K562 (cell line): ENCODE measurements around the gene LCNL1. TPM values are rescaled to one million over a fixed set of nuclear protein-coding genes. Genes with fewer than 3 reads are reported as not detected.

ENCODE experiments used
- ATAC-seq: fragments of 200-7000 bp; cut with Tn5 transposase; 3 replicates; pipeline ENCODE4 v1.9.1; 2020; ENCODE audit warnings: moderate library complexity
- BruUV-seq: library from RNA; stranded (reverse); fragments of 400-500 nt; replicated peaks from 2 replicates; lab custom pipeline; 2021; lab: Mats Ljungman, UMichigan
- CTCF ChIA-PET: fragments of 300-600 bp; formaldehyde crosslinking; extraction: SDS; loops from one replicate; lab custom pipeline; 2021; ENCODE audit warnings: low intra/inter-chr PET ratio; lab: Yijun Ruan, JAX
- POLR2A ChIA-PET: fragments of 300-600, 350-650 bp; sonication (Branson Sonifier 250); formaldehyde crosslinking; extraction: SDS; loops from one replicate; lab custom pipeline; 2021; ENCODE audit warnings: antibody characterized with exemption, inconsistent platforms; lab: Yijun Ruan, JAX
- DNase-seq, 4 experiments: peaks; one replicate each; pipeline versions ENCODE4 v3.0.0 to v3.0.0-alpha.2; 2011 to 2018; ENCODE audit warnings: low spot score in 3 of 4, mixed read lengths in 3 of 4; ENCODE audit errors: extremely low read depth in 1 of 4
- FAIRE-seq: peaks from 2 replicates; lab custom pipeline; 2011; peaks lifted over from hg19 to GRCh38; lab: Jason Lieb, UNC
- H2AFZ ChIP-seq: 2 replicates; pipeline ENCODE4 v1.6.0; 2011; ENCODE audit warnings: low read depth, low read length, control low read depth, inconsistent platforms
- H3K27ac ChIP-seq: fragments of 200-600 bp; 3 replicates; pipeline ENCODE4 v1.8.0; 2011; ENCODE audit warnings: low read depth, mild to moderate bottlenecking, control low read depth, inconsistent platforms, low read length, moderate library complexity, mixed read lengths; ENCODE audit errors: extremely low read depth
- H3K27me3 ChIP-seq, 2 experiments: fragments of 300-600 bp in 1 of 2; 2 replicates in 1 of 2; 3 replicates in 1 of 2; pipeline versions ENCODE4 v1.6.0 to v1.8.0; 2011; ENCODE audit warnings: inconsistent platforms in 2 of 2, low read length in 2 of 2, mild to moderate bottlenecking in 1 of 2, mixed read lengths in 1 of 2, moderate library complexity in 1 of 2; ENCODE audit not compliant: control insufficient read depth in 2 of 2, insufficient read depth in 2 of 2
- H3K36me3 ChIP-seq: fragments of 300-600 bp; 3 replicates; pipeline ENCODE4 v1.8.0; 2011; ENCODE audit warnings: mild to moderate bottlenecking, low read length, inconsistent platforms; ENCODE audit not compliant: control insufficient read depth, insufficient read depth
- H3K4me1 ChIP-seq, 2 experiments: fragments of 200-600 bp in 1 of 2; replicated peaks in 1 of 2; 2 replicates in 1 of 2; 3 replicates in 1 of 2; pipeline versions ENCODE4 v1.5.1 to v1.8.0; 2011; ENCODE audit warnings: inconsistent platforms in 2 of 2, low read length in 2 of 2, mild to moderate bottlenecking in 1 of 2, mixed read lengths in 1 of 2, moderate library complexity in 1 of 2; ENCODE audit not compliant: control insufficient read depth in 2 of 2, insufficient read depth in 2 of 2
- H3K4me2 ChIP-seq: 2 replicates; pipeline ENCODE4 v1.6.1; 2011; ENCODE audit warnings: low read length, control low read depth, inconsistent platforms, mixed read lengths; ENCODE audit not compliant: insufficient read depth
- H3K4me3 ChIP-seq: fragments of 200-600 bp; sonication (generic), shearing (Covaris generic); 2 replicates; pipeline ENCODE4 v1.5.1; 2016; ENCODE audit warnings: control low read depth, inconsistent platforms
- H3K79me2 ChIP-seq: fragments of 200-600 bp; 3 replicates; pipeline ENCODE4 v1.8.0; 2011; ENCODE audit warnings: low read length, inconsistent platforms; ENCODE audit not compliant: control insufficient read depth, insufficient read depth
- H3K9ac ChIP-seq, 2 experiments: 2 replicates each; pipeline versions ENCODE4 v1.6.0 to v1.6.1; 2011; ENCODE audit warnings: low read depth in 2 of 2, low read length in 2 of 2, control low read depth in 1 of 2, inconsistent platforms in 1 of 2, mild to moderate bottlenecking in 1 of 2, mixed read lengths in 1 of 2; ENCODE audit not compliant: insufficient read depth in 1 of 2
- H3K9me1 ChIP-seq: one replicate; pipeline ENCODE4 v1.6.0; 2011; ENCODE audit warnings: inconsistent platforms, mild to moderate bottlenecking, low read length, moderate library complexity; ENCODE audit not compliant: control insufficient read depth, insufficient read depth
- H3K9me3 ChIP-seq: replicated peaks from 2 replicates; pipeline ENCODE4 v1.5.1; 2011; ENCODE audit warnings: low read depth, low read length, inconsistent platforms; ENCODE audit not compliant: control insufficient read depth, insufficient read depth
- H4K20me1 ChIP-seq: replicated peaks from 2 replicates; pipeline ENCODE4 v1.6.1; 2011; ENCODE audit warnings: low read length, inconsistent platforms, mixed read lengths; ENCODE audit not compliant: control insufficient read depth, insufficient read depth
- BRD4 ChIP-seq: fragments of 200-600 bp; sonication (generic); IDR thresholded peaks from 2 replicates; pipeline ENCODE4 v1.6.1; 2017; ENCODE audit warnings: inconsistent platforms
- CUX1 ChIP-seq: fragments of 200-800 bp; sonication (Bioruptor generic); IDR thresholded peaks from 2 replicates; pipeline ENCODE4 v1.6.1; 2016; ENCODE audit warnings: missing genetic modification characterization, missing compliant biosample characterization
- EGR1 ChIP-seq: fragments of 450-650 bp; conservative IDR thresholded peaks from 2 replicates; pipeline ENCODE4 v1.6.1; 2017; ENCODE audit warnings: mild to moderate bottlenecking
- IRF9 ChIP-seq: fragments of 450-650 bp; IDR thresholded peaks from 2 replicates; pipeline ENCODE4 v1.6.1; 2016; ENCODE audit warnings: missing biosample characterization, missing genetic modification characterization
- LARP7 ChIP-seq: fragments of 450-650 bp; IDR thresholded peaks from 2 replicates; pipeline ENCODE4 v1.6.1; 2016
- MTA2 ChIP-seq: fragments of 450-650 bp; IDR thresholded peaks from 2 replicates; pipeline ENCODE4 v1.6.1; 2016; ENCODE audit warnings: low read depth
- PHF8 ChIP-seq: fragments of 200-600 bp; sonication (generic); IDR thresholded peaks from 2 replicates; pipeline ENCODE4 v1.6.1; 2012; ENCODE audit warnings: mixed run types, mild to moderate bottlenecking, inconsistent platforms, low read length, moderate library complexity, borderline replicate concordance
- ZNF212 ChIP-seq: fragments of 450-650 bp; formaldehyde crosslinking; IDR thresholded peaks from 2 replicates; pipeline ENCODE4 v1.4.0; 2020; ENCODE audit warnings: mild to moderate bottlenecking
- WGBS: fragments of 100-300 bp; shearing (Covaris generic); methylation state at CpG from one replicate; pipeline ENCODE4 v1.1.6; 2016; ENCODE audit warnings: low coverage, mixed read lengths; ENCODE audit not compliant: insufficient coverage; ENCODE audit errors: missing lambda C conversion rate; 5-methylcytosine and 5-hydroxymethylcytosine counted together
- in situ Hi-C: fragments of 300-500 bp; cut with MboI; formaldehyde crosslinking; loops from 4 replicates; pipeline ENCODE4 v1.15.0; 2018; ENCODE audit warnings: inconsistent platforms, mixed read lengths
- intact Hi-C: fragments of 100-400 bp; cut with micrococcal nuclease; formaldehyde crosslinking; loops from 2 replicates; pipeline ENCODE4 v1.14.2; 2022
- polyA plus RNA-seq, 8 experiments: library from polyadenylated mRNA; depleted of rRNA in 4 of 8; stranded (reverse) in 5 of 8; unstranded in 3 of 8; fragments of >200 nt; fragmentation: Nextera tagmentation in 2 of 8; fragmentation: Illumina TruSeq in 1 of 8; extraction: Ambion mirVana in 2 of 8; extraction: Trizol in 1 of 8; gene quantifications; 2 replicates each; pipeline versions ENCODE4 v1.2.1 to v1.2.3, GENCODE V29; 2011 to 2014; ENCODE audit warnings: inconsistent platforms in 1 of 8, missing spikeins in 1 of 8
- total RNA-seq, 7 experiments: library from RNA; depleted of rRNA in 6 of 7; stranded (reverse); fragments of >200 nt in 6 of 7; fragmentation: Illumina TruSeq in 2 of 7; extraction: Trizol in 2 of 7; gene quantifications; 2 replicates each; pipeline versions ENCODE4 v1.2.1 to v1.2.3, GENCODE V29; 2011 to 2021; ENCODE audit warnings: low replicate concordance in 1 of 7

The LCNL1 gene
- total and polyA plus RNA-seq, 9 of the 15 experiments (the other 6 are each of a cell fraction or from before 2014, with no cell fraction given), result 0.04 to 0.16 (median 0.04) TPM; not detected in 4

GRCh38 chr9:137015976-137016375 lies 33.2 kb downstream of the LCNL1 start:
- 85% methylated on average over 19 of the region's 21 CpGs for WGBS
- H3K36me3 ChIP-seq, result no peaks in the 10 kb centered on the region
- no peak overlapping the region for H3K4me3 ChIP-seq
- H4K20me1 ChIP-seq, result no peaks in the 10 kb centered on the region
- FAIRE-seq, result no peak
- TF ChIP-seq BRD4 (no peak), LARP7 (no peak), IRF9 (tag) (no peak)
- TF ChIP-seq, all 486 proteins: peak for 0
- Histone ChIP-seq H2AFZ (no peak overlapping the region), H3K9me3 (no peaks in the 10 kb centered on the region), H3K27me3 (no peaks in the 10 kb centered on the region), H3K79me2 (no peaks in the 10 kb centered on the region), H3K27ac (no peak overlapping the region), H3K4me1 (peaks cover 0 to 74% of the 10 kb centered on the region in 2 experiments; a peak in 2 of 5 replicates), H3K9me1 (no peaks in the 10 kb centered on the region), H3K4me2 (no peak overlapping the region), H3K9ac (no peak overlapping the region)
- intact Hi-C loops, result no loop called here
- ChIA-PET CTCF (no interaction called here), POLR2A (interaction anchor here (1.0 to 1.1 kb wide), 2 partner anchors 10 to 68 kb away, joined by 3 to 4 read pairs; no protein-coding TSS in a partner anchor)
- no TSS peak for BruUV-seq
- in situ Hi-C loops, result no loop called here
- DNase-seq, result no peak
- ATAC-seq, result no peak

GRCh38 chr9:137016436-137016835 lies 33.6 kb downstream of the LCNL1 start:
- Histone ChIP-seq H3K27me3 (no peaks in the 10 kb centered on the region), H4K20me1 (0 out of 2 replicates have a peak, but pooled peaks cover 1% of the 10 kb centered on the region), H2AFZ (no peak overlapping the region), H3K36me3 (no peaks in the 10 kb centered on the region), H3K9me3 (no peaks in the 10 kb centered on the region), H3K79me2 (no peaks in the 10 kb centered on the region), H3K9ac (no peak overlapping the region)
- intact Hi-C loops (no loop called here), in situ Hi-C loops (no loop called here)
- DNase-seq, result no peak
- 65% methylated on average over 12 of the region's 16 CpGs for WGBS
- no TSS peak for BruUV-seq
- TF ChIP-seq CUX1 (CRISPR knock-in tag), result no peak
- no peak for TF ChIP-seq EGR1
- TF ChIP-seq MTA2, result no peak
- no peak for TF ChIP-seq PHF8
- no peak for TF ChIP-seq ZNF212 (CRISPR knock-in tag)
- TF ChIP-seq BRD4, result no peak
- TF ChIP-seq, all 486 proteins: peak for 0
- Histone ChIP-seq H3K9me1 (no peaks in the 10 kb centered on the region), H3K27ac (no peak overlapping the region), H3K4me3 (no peak overlapping the region), H3K4me2 (no peak overlapping the region), H3K4me1 (peaks cover 0 to 74% of the 10 kb centered on the region in 2 experiments; a peak in 2 of 5 replicates)
- no peak for FAIRE-seq
- ChIA-PET POLR2A (interaction anchor here (1.0 kb wide), 1 partner anchor 68 kb away, joined by 4 read pairs; no protein-coding TSS in a partner anchor), CTCF (no interaction called here)
- ATAC-seq, result no peak
